ACC112 (cell line): Measurements from ENCODE around the gene DTX2.
"Not testable (repeated sequence)": the region's sequence is repeated elsewhere in the genome, so short reads cannot be mapped to it uniquely, and the experiment has no call there.

Source experiments
- H2AFZ ChIP-seq: fragments of 200-600 bp; sonication (generic); one replicate; pipeline ENCODE4 v1.6.0; 2017; ENCODE audit warnings: antibody characterized with exemption, low read length; ENCODE audit not compliant: unreplicated experiment
- H3K27ac ChIP-seq: fragments of 200-600 bp; sonication (generic); 2 replicates; pipeline ENCODE4 v1.5.1; 2014; ENCODE audit warnings: low read depth, mild to moderate bottlenecking, antibody characterized with exemption, low read length, moderate library complexity
- H3K27me3 ChIP-seq: fragments of 200-600 bp; sonication (generic); 2 replicates; pipeline ENCODE4 v1.6.1; 2014; ENCODE audit warnings: mild to moderate bottlenecking, antibody characterized with exemption, low read length, moderate library complexity, mixed read lengths; ENCODE audit not compliant: insufficient read depth
- H3K36me3 ChIP-seq: fragments of 200-600 bp; sonication (generic); 2 replicates; pipeline ENCODE4 v1.6.1; 2016; ENCODE audit warnings: mild to moderate bottlenecking, antibody characterized with exemption, low read length, moderate library complexity, mixed read lengths; ENCODE audit not compliant: insufficient read depth
- H3K4me1 ChIP-seq: fragments of 200-600 bp; sonication (generic); one replicate; pipeline ENCODE4 v1.6.1; 2016; ENCODE audit warnings: low read length, mixed read lengths; ENCODE audit not compliant: insufficient read depth, unreplicated experiment, control insufficient read depth
- H3K4me3 ChIP-seq: fragments of 200-600 bp; sonication (generic); 2 replicates; pipeline ENCODE4 v1.5.1; 2014; ENCODE audit warnings: mild to moderate bottlenecking, low read depth, low read length
- H3K79me2 ChIP-seq: fragments of 200-600 bp; sonication (generic); one replicate; pipeline ENCODE4 v1.6.0; 2016; ENCODE audit warnings: low read length; ENCODE audit not compliant: control insufficient read depth, unreplicated experiment, insufficient read depth

Gene DTX2

DNA sequence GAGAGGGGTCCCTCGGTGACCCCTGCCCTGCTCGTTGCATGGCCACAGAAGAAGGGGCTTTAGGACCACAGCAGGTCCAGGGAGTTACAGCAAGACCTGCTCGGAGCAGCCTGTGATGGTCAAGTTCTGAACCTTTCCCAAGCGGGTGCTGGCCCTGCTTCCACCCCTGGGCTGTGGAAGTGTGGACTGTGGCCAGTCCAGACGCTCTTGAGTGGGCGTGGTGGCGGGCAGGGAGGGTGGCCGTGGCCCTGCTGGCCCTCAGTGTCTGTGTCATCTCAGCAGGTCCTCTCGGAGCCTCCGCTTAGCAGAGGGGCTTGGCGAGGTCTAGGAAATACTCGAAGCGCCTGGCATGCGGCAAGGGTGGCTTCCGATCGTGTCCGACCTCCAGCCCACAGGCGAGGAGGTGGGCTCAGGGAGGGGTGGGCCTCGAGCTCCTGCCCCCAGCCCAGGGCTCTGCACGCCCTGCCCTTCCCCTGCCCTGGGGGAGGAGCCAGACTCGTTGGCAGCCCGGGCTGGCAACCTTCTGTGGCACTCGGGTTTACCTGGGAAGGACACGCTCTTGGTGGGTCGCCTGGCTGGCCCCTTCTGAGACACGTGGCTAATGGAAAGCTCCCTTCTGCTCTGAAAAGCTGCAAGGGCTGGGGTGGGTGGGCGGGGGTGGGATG is 36.5 kb downstream of the DTX2 start:
- H3K27ac ChIP-seq, H3K27me3 ChIP-seq, H2AFZ ChIP-seq, H3K4me1 ChIP-seq, H3K36me3 ChIP-seq, H3K4me3 ChIP-seq, H3K79me2 ChIP-seq: not testable (repeated sequence)

DNA sequence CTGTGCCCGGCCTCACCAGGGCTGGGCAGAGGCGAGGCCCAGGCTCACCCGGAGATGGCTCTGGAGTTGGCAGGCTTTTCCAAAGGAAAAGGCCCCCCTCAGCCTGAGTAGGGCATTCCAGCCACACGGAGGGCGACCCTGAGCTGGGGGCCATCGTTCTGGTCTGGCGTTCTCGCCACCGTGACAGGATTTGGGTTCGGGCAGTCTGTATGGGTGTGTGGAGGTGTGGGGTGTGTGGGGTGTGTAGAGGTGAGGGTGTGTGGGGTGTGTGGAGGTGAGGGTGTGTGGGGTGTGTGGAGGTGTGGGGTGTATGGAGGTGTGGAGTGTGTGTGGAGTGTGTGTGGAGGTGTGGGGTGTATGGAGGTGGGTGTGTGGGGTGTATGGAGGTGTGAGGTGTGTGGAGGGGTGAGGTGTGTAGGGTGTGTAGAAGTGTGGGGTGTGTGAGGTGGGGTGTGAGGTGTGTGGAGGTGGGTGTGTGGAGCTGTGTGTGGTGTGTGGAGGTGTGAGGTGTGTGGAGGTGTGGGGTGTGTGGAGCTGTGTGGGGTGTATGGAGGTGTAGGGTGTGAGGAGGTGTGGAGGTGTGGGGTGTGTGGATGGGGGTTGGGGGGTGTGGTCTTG is 37.2 kb downstream of the DTX2 start:
- not testable (repeated sequence) for H3K27ac ChIP-seq, H3K27me3 ChIP-seq, H3K4me3 ChIP-seq, H3K36me3 ChIP-seq, H2AFZ ChIP-seq, H3K4me1 ChIP-seq, H3K79me2 ChIP-seq

DNA sequence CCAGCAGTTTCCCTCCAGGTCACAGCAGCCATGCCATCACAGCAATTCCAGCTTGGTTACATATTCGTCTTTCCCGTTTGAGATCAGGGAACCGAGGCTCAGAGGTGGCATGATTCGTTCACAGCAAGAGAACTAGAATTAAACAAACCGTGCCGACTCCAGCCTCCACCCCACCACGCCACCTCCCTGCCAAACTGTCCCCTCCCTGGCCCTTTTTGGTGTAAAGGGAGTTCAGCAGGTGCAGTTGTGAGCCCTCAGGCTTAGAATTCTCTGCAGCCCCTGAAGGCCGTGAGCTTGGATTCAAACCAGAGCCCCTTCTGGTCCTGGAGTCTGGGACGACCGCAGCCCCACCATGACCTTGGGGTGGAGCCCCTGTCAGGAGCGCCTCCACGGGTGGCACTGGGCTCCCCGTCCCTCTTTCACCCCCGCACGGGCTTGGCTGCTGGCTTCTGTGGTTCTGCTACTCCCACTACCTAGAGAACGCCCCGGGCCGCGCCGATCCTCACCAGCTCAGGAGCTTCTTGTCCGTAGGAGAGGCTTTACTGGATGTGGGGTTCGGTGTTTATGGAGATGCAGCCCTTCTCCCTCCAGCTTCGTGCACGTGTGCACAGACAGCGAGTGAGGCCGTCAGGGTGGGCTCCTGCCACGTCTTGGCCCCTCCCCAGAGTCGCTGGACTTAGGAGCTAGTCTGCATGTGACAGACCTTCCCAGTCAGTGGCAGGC is 37.9 kb downstream of the DTX2 start:
- not testable (repeated sequence) for H3K79me2 ChIP-seq, H3K4me3 ChIP-seq

DNA sequence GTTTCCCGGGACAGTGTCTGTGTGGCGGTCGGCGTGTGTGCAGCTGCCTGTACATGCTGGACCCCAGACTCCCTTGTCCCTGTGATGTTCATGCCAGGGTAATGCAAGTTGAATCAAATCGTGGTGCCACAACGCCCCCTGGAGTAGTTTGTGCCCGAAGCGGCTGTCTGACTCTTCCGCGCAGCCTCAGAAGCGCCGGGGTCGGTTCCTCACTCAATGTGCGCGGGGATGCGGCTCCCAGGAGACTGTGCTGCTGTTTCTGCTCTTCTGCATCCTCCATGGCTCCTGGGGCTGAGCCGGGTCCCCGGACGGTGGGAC is 38.4 kb downstream of the DTX2 start:
- not testable (repeated sequence) for H3K27me3 ChIP-seq, H3K79me2 ChIP-seq, H3K4me1 ChIP-seq

More for the DNA sequence above, 37.9 kb downstream of the DTX2 start:
- not testable (repeated sequence) for H3K4me1 ChIP-seq, H3K27ac ChIP-seq, H3K36me3 ChIP-seq, H3K27me3 ChIP-seq, H2AFZ ChIP-seq

DNA sequence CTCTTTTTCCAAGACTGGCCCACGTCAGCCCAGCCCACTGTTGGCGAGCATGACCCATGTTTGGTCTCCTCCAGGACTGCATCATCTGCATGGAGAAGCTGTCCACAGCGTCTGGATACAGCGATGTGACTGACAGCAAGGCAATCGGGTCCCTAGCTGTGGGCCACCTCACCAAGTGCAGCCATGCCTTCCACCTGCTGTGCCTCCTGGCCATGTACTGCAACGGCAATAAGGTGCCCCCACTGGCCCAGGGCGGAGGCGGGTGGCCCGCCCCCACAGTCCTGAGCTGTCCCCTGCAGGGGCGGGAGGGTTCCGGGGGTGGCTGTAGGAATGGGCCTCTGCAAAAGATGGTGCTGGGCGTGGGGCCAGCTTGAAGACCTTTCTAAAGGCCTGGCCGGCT is 40.7 kb downstream of the DTX2 start:
- not testable (repeated sequence) for H2AFZ ChIP-seq, H3K36me3 ChIP-seq, H3K27me3 ChIP-seq, H3K27ac ChIP-seq, H3K4me1 ChIP-seq, H3K79me2 ChIP-seq, H3K4me3 ChIP-seq

More for the DNA sequence above, 38.4 kb downstream of the DTX2 start:
- not testable (repeated sequence) for H3K27ac ChIP-seq, H3K36me3 ChIP-seq, H3K4me3 ChIP-seq, H2AFZ ChIP-seq

DNA sequence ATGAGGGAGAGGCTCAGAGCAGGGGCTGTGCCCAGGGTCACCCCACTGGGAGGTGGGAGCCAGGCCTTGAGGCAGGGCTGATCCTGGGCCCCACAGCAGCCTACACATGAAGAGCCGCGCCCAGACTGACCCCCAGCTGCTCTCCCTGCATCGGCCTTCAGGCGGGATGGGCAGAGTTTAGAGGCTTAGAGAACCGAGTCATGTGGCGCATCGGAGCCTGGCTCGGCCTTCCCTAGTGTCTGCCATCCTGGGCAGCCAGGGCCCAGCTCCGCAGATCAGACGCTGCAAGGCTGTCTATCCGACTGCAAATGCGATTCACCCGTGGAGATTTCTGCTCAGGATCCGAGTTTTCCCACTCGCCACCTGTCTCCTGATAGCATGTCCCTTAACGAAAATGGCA is 41.3 kb downstream of the DTX2 start:
- H3K36me3 ChIP-seq, H3K79me2 ChIP-seq, H3K27me3 ChIP-seq, H3K4me1 ChIP-seq, H3K4me3 ChIP-seq, H2AFZ ChIP-seq, H3K27ac ChIP-seq: not testable (repeated sequence)

DNA sequence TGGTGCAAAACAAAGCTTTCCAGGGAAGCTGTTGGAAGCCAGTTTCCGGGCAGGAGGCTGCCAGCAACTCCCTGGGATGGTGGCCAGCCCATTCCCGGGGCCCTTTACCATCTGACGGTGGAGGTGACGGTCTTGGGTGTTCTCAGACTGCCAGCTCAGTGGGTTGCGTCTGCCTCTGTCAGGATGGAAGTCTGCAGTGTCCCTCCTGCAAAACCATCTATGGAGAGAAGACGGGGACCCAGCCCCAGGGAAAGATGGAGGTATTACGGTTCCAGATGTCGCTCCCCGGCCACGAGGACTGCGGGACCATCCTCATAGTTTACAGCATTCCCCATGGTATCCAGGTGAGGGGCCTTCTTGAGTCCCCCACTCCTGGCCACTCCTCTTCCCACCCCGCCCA is 41.7 kb downstream of the DTX2 start:
- not testable (repeated sequence) for H3K4me1 ChIP-seq, H2AFZ ChIP-seq, H3K36me3 ChIP-seq, H3K27me3 ChIP-seq, H3K4me3 ChIP-seq, H3K27ac ChIP-seq, H3K79me2 ChIP-seq

DNA sequence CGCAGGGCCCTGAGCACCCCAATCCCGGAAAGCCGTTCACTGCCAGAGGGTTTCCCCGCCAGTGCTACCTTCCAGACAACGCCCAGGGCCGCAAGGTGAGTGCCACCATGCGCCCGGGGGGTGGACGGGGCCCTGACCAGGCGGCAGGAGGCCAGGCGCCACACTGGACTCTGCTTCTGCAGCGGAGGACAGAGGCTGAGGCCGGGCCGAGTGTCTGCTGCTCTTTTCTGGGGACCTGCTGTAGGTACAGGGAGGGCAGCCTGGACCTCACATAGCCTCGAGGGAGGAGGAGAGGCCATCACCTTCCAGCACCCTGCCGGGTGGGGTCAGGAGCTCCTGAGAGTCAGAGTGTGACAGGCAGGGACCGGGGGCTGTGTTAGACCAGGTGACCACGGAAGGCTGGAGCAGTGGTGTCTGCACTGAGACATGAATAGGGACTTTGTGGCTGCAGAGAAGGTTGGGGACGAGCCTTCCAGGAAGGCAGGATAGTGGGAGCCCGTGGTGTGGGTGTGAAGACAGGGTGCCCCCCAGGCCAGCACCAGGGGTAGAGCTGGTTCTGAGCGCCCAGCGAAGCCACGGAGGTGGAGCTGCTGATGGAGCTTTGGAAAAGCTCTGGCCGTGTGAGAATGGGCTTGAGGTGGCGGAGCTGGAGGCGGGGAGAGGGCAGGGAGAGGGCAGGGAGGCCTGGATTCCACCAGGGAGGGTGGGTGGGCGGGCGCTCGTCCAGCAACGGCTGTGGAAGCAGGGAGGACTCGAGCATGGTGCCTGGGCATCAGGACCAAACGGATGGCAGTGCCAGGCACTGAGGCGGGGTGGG is 43.0 kb downstream of the DTX2 start:
- H2AFZ ChIP-seq, H3K27me3 ChIP-seq, H3K27ac ChIP-seq, H3K79me2 ChIP-seq, H3K4me3 ChIP-seq, H3K4me1 ChIP-seq, H3K36me3 ChIP-seq: not testable (repeated sequence)

DNA sequence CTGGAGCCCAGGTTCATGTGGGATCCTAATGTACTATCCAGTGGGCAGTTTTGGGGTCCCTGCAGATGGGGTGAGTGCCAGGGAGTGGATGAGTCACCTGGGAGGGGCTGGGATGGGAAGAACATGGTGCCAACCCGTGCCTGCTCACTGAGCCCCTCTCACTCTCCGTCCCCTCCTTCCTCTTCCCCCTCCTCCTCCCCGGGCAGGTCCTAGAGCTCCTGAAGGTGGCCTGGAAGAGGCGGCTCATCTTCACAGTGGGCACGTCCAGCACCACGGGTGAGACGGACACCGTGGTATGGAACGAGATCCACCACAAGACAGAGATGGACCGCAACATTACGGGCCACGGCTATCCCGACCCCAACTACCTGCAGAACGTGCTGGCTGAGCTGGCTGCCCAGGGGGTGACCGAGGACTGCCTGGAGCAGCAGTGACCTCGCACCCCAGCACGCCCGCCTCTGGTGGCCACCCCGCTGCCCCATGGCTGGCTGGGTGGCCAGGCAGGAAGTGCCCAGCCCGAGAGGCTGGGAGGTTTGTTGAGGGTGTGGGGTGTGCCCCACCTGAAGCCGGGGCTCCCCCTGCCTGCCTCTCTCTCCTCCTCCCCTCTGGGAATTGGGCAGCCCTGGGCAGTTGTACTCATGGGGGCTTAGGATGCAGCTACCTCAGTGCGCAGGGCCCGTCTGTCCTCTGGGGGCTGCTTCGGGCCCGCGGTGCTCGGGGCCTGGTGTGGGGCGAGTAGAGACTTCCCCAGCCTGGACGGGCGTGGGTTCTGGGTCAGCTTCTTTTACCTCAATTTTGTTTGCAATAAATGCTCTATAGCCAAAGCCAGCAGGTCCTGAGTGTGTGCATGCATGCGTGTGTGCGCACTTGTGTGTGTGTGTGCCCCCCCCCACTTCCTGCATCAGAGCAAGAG is 43.9 kb downstream of the DTX2 start:
- H3K79me2 ChIP-seq: no peaks in the 10 kb centered on the region
- peaks cover 5% of the 10 kb centered on the region for H3K4me1 ChIP-seq
- H3K4me3 ChIP-seq: no peak overlapping the region
- no peaks in the 10 kb centered on the region for H3K27me3 ChIP-seq
- peaks cover 3% of the 10 kb centered on the region; the same call in 1 of the 2 replicates for H3K36me3 ChIP-seq
- H2AFZ ChIP-seq: no peak overlapping the region
- no peak overlapping the region for H3K27ac ChIP-seq

DNA sequence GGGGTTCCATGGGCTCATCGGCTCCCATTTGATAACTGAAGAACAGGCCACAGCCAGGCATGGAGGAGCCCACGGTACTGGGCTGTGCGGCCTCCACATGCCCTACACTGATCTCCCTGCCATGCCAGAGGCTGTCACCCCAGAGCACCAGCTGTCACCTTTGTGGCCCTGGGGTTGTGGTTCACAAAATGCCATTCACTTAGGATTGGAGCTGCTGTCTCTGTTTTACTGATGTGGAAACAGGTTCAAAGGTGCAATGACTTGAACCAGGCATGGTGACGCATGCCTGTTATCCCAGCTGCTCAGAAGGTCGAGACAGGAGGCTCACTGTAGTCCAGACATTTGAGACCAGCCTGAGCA is 44.6 kb downstream of the DTX2 start:
- H3K27ac ChIP-seq: no peak overlapping the region
- no peaks in the 10 kb centered on the region for H3K27me3 ChIP-seq
- no peak overlapping the region for H3K4me3 ChIP-seq
- H3K4me1 ChIP-seq: peaks cover 5% of the 10 kb centered on the region
- H3K36me3 ChIP-seq: peaks cover 3% of the 10 kb centered on the region; the same call in 1 of the 2 replicates
- no peak overlapping the region for H2AFZ ChIP-seq
- H3K79me2 ChIP-seq: no peaks in the 10 kb centered on the region
